Loucy (cell line): ENCODE results near the gene CDH13.

Experiments used
- CTCF ChIP-seq: fragments of 200-600 bp; sonication (generic); conservative IDR thresholded peaks from 2 replicates; pipeline ENCODE4 v1.5.1; 2014; ENCODE audit warnings: mild to moderate bottlenecking, antibody characterized with exemption, low read length
- EZH2phosphoT487 ChIP-seq: fragments of 200-600 bp; IDR thresholded peaks from 2 replicates; pipeline ENCODE4 v1.6.1; 2018; ENCODE audit warnings: antibody characterized with exemption, mild to moderate bottlenecking, moderate library complexity, borderline replicate concordance

GRCh38 chr16:83772806-83773205 is 1146.0 kb downstream of the CDH13 start:
- TF ChIP-seq CTCF (no peak), EZH2phosphoT487 (no peak)
